Activated CD4-positive, CD25-positive, alpha-beta regulatory T cell treated with anti-CD3 and anti-CD28 coated beads, Interleukin-2, amount 50 U/mL, for 72 hours (primary cell): ENCODE results near the gene MECR.
"Not testable (repeated sequence)": the region's sequence is repeated elsewhere in the genome, so short reads cannot be mapped to it uniquely, and the experiment has no call there.

Source experiments
- DNase-seq: peaks from one replicate; pipeline ENCODE4 v3.0.0; 2021

Gene MECR

GRCh38 chr1:29235955-29236711 is 5.4 kb upstream of the MECR start, which contains the start of gene PTPRU:
PTPRU (plus strand) TSS chr1:29236522; CDS start chr1:29236645, 123 bp downstream.
- DNase-seq = peak; percentile 94

- DNase-seq = not testable (repeated sequence)
Measured at GRCh38 chr1:29234881-29235280, 4.1 kb upstream of the MECR start.

GRCh38 chr1:29234471-29234870 is 3.7 kb upstream of the MECR start:
- DNase-seq = no peak

GRCh38 chr1:29233693-29234092 is 3.0 kb upstream of the MECR start:
- no peak for DNase-seq

- DNase-seq = no peak
Measured at GRCh38 chr1:29232387-29232786, 1.7 kb upstream of the MECR start.

- DNase-seq = no peak
Measured at GRCh38 chr1:29230204-29230552, 556 bp downstream of the MECR start.

- DNase-seq = no peak
Measured at GRCh38 chr1:29227511-29227910, 3.2 kb downstream of the MECR start.

- no peak for DNase-seq
Measured at GRCh38 chr1:29225361-29225760, 5.4 kb downstream of the MECR start.

GRCh38 chr1:29224356-29224837 is 6.3 kb downstream of the MECR start:
- no peak for DNase-seq

- no peak for DNase-seq
Measured at GRCh38 chr1:29223521-29223920, 7.2 kb downstream of the MECR start.

GRCh38 chr1:29222686-29223085 is 8.0 kb downstream of the MECR start:
- no peak for DNase-seq

- not testable (repeated sequence) for DNase-seq
Measured at GRCh38 chr1:29222260-29222659, 8.5 kb downstream of the MECR start.

- DNase-seq = no peak
Measured at GRCh38 chr1:29221296-29221695, 9.4 kb downstream of the MECR start.

- no peak for DNase-seq
Measured at GRCh38 chr1:29218223-29218622, 12.5 kb downstream of the MECR start.

GRCh38 chr1:29217633-29218032 is 13.1 kb downstream of the MECR start:
- DNase-seq = no peak

- no peak for DNase-seq
Measured at GRCh38 chr1:29213055-29213454, 17.7 kb downstream of the MECR start.

- no peak for DNase-seq
Measured at GRCh38 chr1:29211086-29212030, 19.4 kb downstream of the MECR start.

GRCh38 chr1:29210278-29211085 is 20.3 kb downstream of the MECR start:
- no peak for DNase-seq

- DNase-seq = no peak
Measured at GRCh38 chr1:29209173-29209572, 21.6 kb downstream of the MECR start.

GRCh38 chr1:29208442-29208841 is 22.3 kb downstream of the MECR start:
- DNase-seq = no peak

- peak; percentile 92 for DNase-seq
Measured at GRCh38 chr1:29202584-29203340, 28.0 kb downstream of the MECR start.

- no peak for DNase-seq
Measured at GRCh38 chr1:29202053-29202452, 28.7 kb downstream of the MECR start.
